Measurements from ENCODE around the gene RIMBP3C. TPM values are rescaled to one million over a fixed set of nuclear protein-coding genes. Genes with fewer than 3 reads are reported as not detected.
"Not testable (repeated sequence)": the region's sequence is repeated elsewhere in the genome, so short reads cannot be mapped to it uniquely, and the experiment has no call there.

RIMBP3C gene
- total and polyA plus RNA-seq, 4 experiments from 2014 or later, result 0.49 to 4.9 (median 4.5) TPM; not detected in 1

DNA sequence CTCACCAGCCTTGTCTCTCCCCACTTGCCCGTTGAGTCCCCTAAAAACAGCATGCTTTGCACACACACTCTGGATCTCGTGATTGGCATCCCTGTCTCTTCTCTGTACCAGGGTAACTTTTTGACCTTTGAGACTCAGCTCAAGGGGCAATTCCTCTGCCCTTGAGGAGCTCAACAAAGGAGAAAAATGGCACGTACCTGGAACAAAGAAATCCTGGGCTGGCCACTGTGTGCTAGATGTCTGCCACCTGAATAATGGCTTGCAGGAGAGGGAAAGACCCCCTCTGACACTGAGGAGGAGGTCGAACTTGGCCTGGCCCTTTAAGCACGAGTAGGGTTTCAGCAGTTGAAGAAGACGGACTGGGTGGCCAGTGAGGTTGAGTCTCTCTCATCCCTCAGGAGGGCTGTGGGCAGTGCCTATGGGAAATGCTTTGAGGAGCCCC lies 22.1 kb upstream of the RIMBP3C start:
- no peaks in the 10 kb centered on the region for H3K27me3 Mint-ChIP-seq
- intact Hi-C loops (cut with micrococcal nuclease), result no loop called here
- Histone ChIP-seq H3K36me3 (ENCODE audit: insufficient read depth, low read length) (no peaks in the 10 kb centered on the region), H3K9me3 (ENCODE audit: control insufficient read depth in 1 of 2, low read length in 2 of 2) (no peaks in the 10 kb centered on the region), H3K4me1 (ENCODE audit: insufficient read depth, low read length) (peaks cover 78% of the 10 kb centered on the region), H3K4me3 (ENCODE audit: low read length in 2 of 2) (no peak overlapping the region), H3K27ac (ENCODE audit: low read depth, low read length) (no peak overlapping the region), H3K27me3 (ENCODE audit: insufficient read depth, low read length) (no peaks in the 10 kb centered on the region)
- no peaks in the 10 kb centered on the region for H3K9me3 Mint-ChIP-seq
- H3K4me1 Mint-ChIP-seq, result peaks cover 49 to 90% (median 72%) of the 10 kb centered on the region in 4 donors
- peak overlapping the region in 1 of 8 donors; percentile 31 for H3K4me3 Mint-ChIP-seq
- POLR2A ChIA-PET (ENCODE audit: partially characterized antibody), result interaction anchor here (0.7 kb wide), 1 partner anchor 163 kb away, joined by 3 read pairs; the partner anchor contains the start of gene YPEL1
- CTCF ChIA-PET (ENCODE audit: partially characterized antibody), result interaction anchor here (0.9 to 1.6 kb wide), 3 partner anchors 9 to 57 kb away, joined by 3 to 6 read pairs (median 4); no protein-coding TSS in a partner anchor
- peak overlapping the region in 1 of 7 donors; percentile 36 for H3K27ac Mint-ChIP-seq
- DNase-seq, result no peak
- H3K36me3 Mint-ChIP-seq, result peaks cover 11 to 31% of the 10 kb centered on the region in 2 donors

DNA sequence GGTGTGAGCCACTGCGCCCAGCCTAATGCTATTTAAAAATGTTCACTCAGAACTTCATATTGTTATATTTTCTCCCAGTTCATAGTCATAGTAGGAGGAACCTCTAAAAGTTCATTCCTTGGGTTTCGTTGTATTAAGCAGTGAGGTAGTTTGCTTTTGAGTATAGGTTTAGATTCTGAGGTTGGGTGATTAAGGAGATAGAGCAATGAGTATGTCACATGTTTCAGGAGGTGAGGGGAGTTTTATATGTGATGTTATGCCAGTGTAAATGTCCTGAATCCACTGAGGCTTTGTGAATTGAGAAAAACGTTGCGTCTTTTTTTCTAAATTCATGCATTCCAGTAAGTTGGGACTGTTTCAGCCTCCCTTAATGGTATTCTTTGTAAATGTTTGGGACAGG lies 20.4 kb upstream of the RIMBP3C start:
- H3K4me1 Mint-ChIP-seq, result peaks cover 45 to 77% (median 62%) of the 10 kb centered on the region in 4 donors
- no peaks in the 10 kb centered on the region for H3K9me3 Mint-ChIP-seq
- peak overlapping the region; percentile 2 to 94 (median 58) for H3K4me3 Mint-ChIP-seq
- H3K27me3 ChIP-seq (ENCODE audit: insufficient read depth, low read length), result no peaks in the 10 kb centered on the region
- H3K27ac ChIP-seq (ENCODE audit: low read depth, low read length), result peak overlapping the region; percentile 22
- ChIA-PET CTCF (ENCODE audit: partially characterized antibody) (interaction anchor here (0.7 kb wide), 1 partner anchor 70 kb away, joined by 3 read pairs; no protein-coding TSS in a partner anchor), POLR2A (ENCODE audit: partially characterized antibody) (no interaction called here)
- peaks cover 71% of the 10 kb centered on the region for H3K4me1 ChIP-seq (ENCODE audit: insufficient read depth, low read length)
- peaks cover 11 to 25% of the 10 kb centered on the region in 2 donors for H3K36me3 Mint-ChIP-seq
- no peaks in the 10 kb centered on the region for H3K27me3 Mint-ChIP-seq
- no peaks in the 10 kb centered on the region for H3K9me3 ChIP-seq (ENCODE audit: control insufficient read depth in 1 of 2, low read length in 2 of 2)
- H3K27ac Mint-ChIP-seq, result peak overlapping the region in 5 of 7 donors; percentile 17 to 92 (median 77)
- H3K36me3 ChIP-seq (ENCODE audit: insufficient read depth, low read length), result no peaks in the 10 kb centered on the region
- intact Hi-C loops (cut with micrococcal nuclease), result no loop called here
- DNase-seq, result no peak
- no peak overlapping the region for H3K4me3 ChIP-seq (ENCODE audit: low read length in 2 of 2)

DNA sequence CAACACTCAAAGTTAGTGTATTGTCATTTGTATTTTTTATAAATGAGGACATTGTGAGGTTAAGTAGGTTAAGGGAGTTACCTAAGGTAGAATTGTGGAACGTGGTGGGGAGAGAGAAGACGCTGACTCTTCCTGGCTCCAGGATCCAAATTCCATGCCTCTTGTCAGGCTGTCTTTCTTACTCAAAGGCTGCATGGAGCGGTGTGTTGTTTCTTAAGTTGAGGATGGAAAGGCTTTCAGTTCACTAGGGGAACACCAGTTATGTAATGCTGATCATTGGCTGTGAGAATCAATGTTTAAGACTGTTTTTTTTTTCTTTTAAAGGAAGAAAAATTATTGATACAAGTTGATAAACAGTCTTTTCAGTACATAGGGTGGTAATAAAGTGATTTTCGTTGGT lies 19.1 kb upstream of the RIMBP3C start:
- peak overlapping the region; percentile 44 to 95 (median 91) for H3K27ac Mint-ChIP-seq
- intact Hi-C loops (cut with micrococcal nuclease), result no loop called here
- H3K27ac ChIP-seq (ENCODE audit: low read depth, low read length), result peak overlapping the region; percentile 22
- H3K4me1 Mint-ChIP-seq, result peaks cover 44 to 66% (median 58%) of the 10 kb centered on the region in 4 donors
- no peaks in the 10 kb centered on the region for H3K9me3 Mint-ChIP-seq
- H3K4me1 ChIP-seq (ENCODE audit: insufficient read depth, low read length), result peaks cover 65% of the 10 kb centered on the region
- ChIA-PET CTCF (ENCODE audit: partially characterized antibody) (interaction anchor here (1.8 kb wide), 1 partner anchor 59 kb away, joined by 9 read pairs; no protein-coding TSS in a partner anchor), POLR2A (ENCODE audit: partially characterized antibody) (no interaction called here)
- H3K4me3 ChIP-seq (ENCODE audit: low read length in 2 of 2), result no peak overlapping the region
- H3K4me3 Mint-ChIP-seq, result peak overlapping the region in 7 of 8 donors; percentile 45 to 94 (median 74)
- no peaks in the 10 kb centered on the region for H3K36me3 ChIP-seq (ENCODE audit: insufficient read depth, low read length)
- no peaks in the 10 kb centered on the region for H3K9me3 ChIP-seq (ENCODE audit: control insufficient read depth in 1 of 2, low read length in 2 of 2)
- no peak for DNase-seq
- H3K27me3 ChIP-seq (ENCODE audit: insufficient read depth, low read length), result no peaks in the 10 kb centered on the region
- H3K27me3 Mint-ChIP-seq, result no peaks in the 10 kb centered on the region
- peaks cover 11 to 24% of the 10 kb centered on the region in 2 donors for H3K36me3 Mint-ChIP-seq

DNA sequence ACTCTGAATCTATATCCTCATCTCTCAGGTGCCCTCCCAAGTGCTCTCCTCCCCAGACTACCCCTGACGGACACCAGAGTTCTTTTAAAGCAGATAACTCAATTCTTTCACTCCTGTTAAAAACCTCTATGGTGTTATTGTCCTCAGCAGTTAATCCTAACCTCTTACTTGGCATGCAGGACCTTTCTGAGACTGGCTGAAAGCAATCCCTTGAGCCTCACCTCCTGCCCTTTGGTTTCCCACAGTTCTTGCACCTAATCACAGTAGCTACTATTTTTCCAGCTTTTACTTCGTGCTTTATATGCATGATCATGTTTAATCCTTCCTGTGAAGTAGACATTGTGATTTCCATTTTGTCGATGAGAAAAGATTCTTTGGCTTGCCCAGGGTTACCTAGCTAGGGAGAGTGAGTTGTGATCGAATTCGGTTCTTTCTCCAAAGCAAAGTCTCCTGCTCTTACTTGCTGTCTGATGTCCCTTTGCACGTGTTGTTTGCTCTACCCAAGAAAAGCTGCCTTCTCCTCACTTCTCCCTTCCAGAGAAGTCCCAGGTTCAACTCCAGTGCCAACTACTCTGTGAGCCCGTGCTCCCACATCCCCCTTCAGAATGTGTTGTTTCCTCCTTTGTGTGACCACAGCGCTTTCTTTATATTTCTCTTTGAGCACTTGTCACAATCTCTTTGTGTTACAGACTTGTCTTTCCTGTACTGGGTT lies 18.4 kb upstream of the RIMBP3C start:
- no peaks in the 10 kb centered on the region for H3K9me3 ChIP-seq (ENCODE audit: control insufficient read depth in 1 of 2, low read length in 2 of 2)
- intact Hi-C loops (cut with micrococcal nuclease), result no loop called here
- H3K36me3 Mint-ChIP-seq, result peaks cover 11 to 24% of the 10 kb centered on the region in 2 donors
- H3K27ac ChIP-seq (ENCODE audit: low read depth, low read length), result peak overlapping the region; percentile 22
- H3K9me3 Mint-ChIP-seq, result no peaks in the 10 kb centered on the region
- DNase-seq, result no peak
- peaks cover 64% of the 10 kb centered on the region for H3K4me1 ChIP-seq (ENCODE audit: insufficient read depth, low read length)
- no peaks in the 10 kb centered on the region for H3K27me3 Mint-ChIP-seq
- H3K4me1 Mint-ChIP-seq, result peaks cover 44 to 64% (median 57%) of the 10 kb centered on the region in 4 donors
- CTCF ChIA-PET (ENCODE audit: partially characterized antibody), result interaction anchor here (0.9 to 1.8 kb wide), 3 partner anchors 60 to 77 kb away, joined by 4 to 9 read pairs (median 4); no protein-coding TSS in a partner anchor
- POLR2A ChIA-PET (ENCODE audit: partially characterized antibody), result interaction anchor here (1.0 kb wide), 1 partner anchor 1326 kb away, joined by 3 read pairs; no protein-coding TSS in a partner anchor
- H3K36me3 ChIP-seq (ENCODE audit: insufficient read depth, low read length), result no peaks in the 10 kb centered on the region
- H3K4me3 Mint-ChIP-seq, result peak overlapping the region; percentile 87 to 94 (median 92)
- H3K27ac Mint-ChIP-seq, result peak overlapping the region; percentile 68 to 95 (median 91)
- no peak overlapping the region for H3K4me3 ChIP-seq (ENCODE audit: low read length in 2 of 2)
- no peaks in the 10 kb centered on the region for H3K27me3 ChIP-seq (ENCODE audit: insufficient read depth, low read length)

DNA sequence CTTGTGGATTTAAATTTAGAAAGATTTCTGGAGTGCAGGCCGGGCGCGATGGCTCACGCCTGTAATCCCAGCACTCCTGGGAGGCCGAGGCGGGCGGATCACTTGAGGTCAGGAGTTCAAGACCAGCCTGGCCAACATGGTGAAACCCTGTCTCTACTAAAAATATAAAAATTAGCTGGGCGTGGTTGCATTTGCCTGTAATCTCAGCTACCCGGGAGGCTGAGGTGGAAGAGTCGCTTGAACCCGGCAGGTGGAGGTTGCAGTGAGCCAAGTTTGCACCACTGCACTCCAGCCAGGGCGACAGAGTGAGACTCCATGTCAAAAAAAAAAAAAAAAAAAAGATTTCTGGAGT lies 17.8 kb upstream of the RIMBP3C start:
- peaks cover 58% of the 10 kb centered on the region for H3K4me1 ChIP-seq (ENCODE audit: insufficient read depth, low read length)
- H3K27me3 ChIP-seq (ENCODE audit: insufficient read depth, low read length); DNase-seq; H3K36me3 ChIP-seq (ENCODE audit: insufficient read depth, low read length); intact Hi-C loops (cut with micrococcal nuclease); H3K9me3 Mint-ChIP-seq; H3K9me3 ChIP-seq (ENCODE audit: control insufficient read depth in 1 of 2, low read length in 2 of 2); H3K27me3 Mint-ChIP-seq: not testable (repeated sequence)
- Mint-ChIP-seq H3K27ac (peak overlapping the region in 5 of 7 donors; percentile 71 to 95 (median 92)), H3K4me1 (peaks cover 40 to 58% (median 51%) of the 10 kb centered on the region in 4 donors), H3K36me3 (peaks cover 11 to 21% of the 10 kb centered on the region in 2 donors), H3K4me3 (peak overlapping the region; percentile 87 to 94 (median 92))
- H3K4me3 ChIP-seq (ENCODE audit: low read length in 2 of 2), result peak overlapping the region; percentile 63 to 93
- ChIA-PET POLR2A (ENCODE audit: partially characterized antibody) (interaction anchor here (1.0 to 1.7 kb wide), 3 partner anchors 60 to 1325 kb away, joined by 3 to 12 read pairs (median 4); partner anchors contain the start of gene YDJC), CTCF (ENCODE audit: partially characterized antibody) (interaction anchor here (0.9 to 1.8 kb wide), 3 partner anchors 60 to 78 kb away, joined by 4 to 9 read pairs (median 4); no protein-coding TSS in a partner anchor)
- H3K27ac ChIP-seq (ENCODE audit: low read depth, low read length), result peak overlapping the region; percentile 84

DNA sequence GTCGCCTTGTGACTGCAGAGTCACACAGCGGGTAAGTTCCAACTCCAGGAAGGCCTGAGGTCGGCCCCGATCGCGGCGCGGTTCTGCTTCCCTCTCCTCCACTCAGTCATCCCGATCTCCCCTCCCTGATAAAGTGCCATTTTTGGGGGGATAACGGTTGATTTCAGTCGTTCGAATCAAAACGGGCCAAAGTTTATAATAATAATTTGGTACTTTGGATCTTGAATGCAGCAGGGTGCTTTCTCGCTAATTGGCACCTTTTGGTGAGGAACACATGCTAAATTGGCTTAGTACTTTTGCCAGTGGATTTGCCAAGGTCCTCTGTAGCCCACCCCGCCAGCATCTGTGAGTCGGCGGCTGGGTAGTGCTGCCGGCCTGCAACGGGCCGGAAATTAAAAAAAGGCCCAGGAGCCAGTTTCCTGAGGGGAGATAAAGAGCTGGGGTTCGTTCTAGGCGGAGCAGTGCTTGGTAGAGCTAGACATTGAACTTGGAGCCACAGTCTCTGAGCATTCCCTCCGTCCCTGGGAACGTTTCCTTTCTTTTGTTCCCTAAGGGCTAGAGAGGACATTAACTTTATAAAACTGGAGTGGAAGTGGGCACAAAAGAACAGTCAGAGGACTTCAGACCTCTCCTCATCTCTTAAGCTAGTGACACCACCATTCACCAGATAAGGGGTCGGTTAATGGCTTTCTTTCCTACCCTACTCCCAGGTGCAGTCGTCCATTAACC lies 17.2 kb upstream of the RIMBP3C start:
- Mint-ChIP-seq H3K36me3 (peaks cover 8 to 21% of the 10 kb centered on the region in 2 donors), H3K9me3 (no peaks in the 10 kb centered on the region), H3K27me3 (no peaks in the 10 kb centered on the region), H3K27ac (peak overlapping the region; percentile 91 to 96 (median 95)), H3K4me3 (peak overlapping the region; percentile 87 to 94 (median 92)), H3K4me1 (peaks cover 38 to 52% (median 47%) of the 10 kb centered on the region in 4 donors)
- DNase-seq, result peak in 1 of 5 donors; percentile 41
- Histone ChIP-seq H3K4me3 (ENCODE audit: low read length in 2 of 2) (peak overlapping the region; percentile 63 to 93), H3K27me3 (ENCODE audit: insufficient read depth, low read length) (no peaks in the 10 kb centered on the region), H3K9me3 (ENCODE audit: control insufficient read depth in 1 of 2, low read length in 2 of 2) (no peaks in the 10 kb centered on the region), H3K27ac (ENCODE audit: low read depth, low read length) (peak overlapping the region; percentile 84), H3K36me3 (ENCODE audit: insufficient read depth, low read length) (no peaks in the 10 kb centered on the region), H3K4me1 (ENCODE audit: insufficient read depth, low read length) (peaks cover 53% of the 10 kb centered on the region)
- ChIA-PET POLR2A (ENCODE audit: partially characterized antibody) (interaction anchor here (0.6 to 1.7 kb wide), 6 partner anchors 61 to 1325 kb away, joined by 3 to 12 read pairs (median 4); partner anchors contain the start of gene YDJC), CTCF (ENCODE audit: partially characterized antibody) (interaction anchor here (0.9 to 1.8 kb wide), 3 partner anchors 61 to 78 kb away, joined by 3 to 9 read pairs (median 4); no protein-coding TSS in a partner anchor)
- intact Hi-C loops (cut with micrococcal nuclease), result no loop called here
